ENCODE measurements around the gene SLC25A21.
"Not testable (repeated sequence)": the region's sequence is repeated elsewhere in the genome, so short reads cannot be mapped to it uniquely, and the experiment has no call there.

The SLC25A21 gene

GRCh38 chr14:37172024-37172869 is at the start of gene SLC25A21:
SLC25A21 (minus strand) TSS chr14:37172606.
- no peak for FAIRE-seq

GRCh38 chr14:37221073-37221472 is 48.7 kb upstream of the SLC25A21 start:
- no peak for FAIRE-seq

GRCh38 chr14:37215345-37215744 is 42.9 kb upstream of the SLC25A21 start:
- FAIRE-seq = no peak

- no peak for FAIRE-seq
These were observed 40.6 kb upstream of the SLC25A21 start for GRCh38 chr14:37213016-37213415.

GRCh38 chr14:37210448-37210847 is 38.0 kb upstream of the SLC25A21 start:
- no peak for FAIRE-seq

GRCh38 chr14:37209617-37210016 is 37.2 kb upstream of the SLC25A21 start:
- not testable (repeated sequence) for FAIRE-seq

GRCh38 chr14:37205623-37206605 is 33.5 kb upstream of the SLC25A21 start:
- not testable (repeated sequence) for FAIRE-seq

GRCh38 chr14:37203423-37203822 is 31.0 kb upstream of the SLC25A21 start:
- no peak for FAIRE-seq

GRCh38 chr14:37202812-37203211 is 30.4 kb upstream of the SLC25A21 start:
- no peak for FAIRE-seq

GRCh38 chr14:37202265-37202664 is 29.9 kb upstream of the SLC25A21 start:
- FAIRE-seq = no peak

- no peak for FAIRE-seq
These were observed 29.3 kb upstream of the SLC25A21 start for GRCh38 chr14:37201724-37202123.

- no peak for FAIRE-seq
These were observed 26.5 kb upstream of the SLC25A21 start for GRCh38 chr14:37198907-37199306.

GRCh38 chr14:37198273-37198598 is 25.8 kb upstream of the SLC25A21 start:
- no peak for FAIRE-seq

- no peak for FAIRE-seq
These were observed 25.2 kb upstream of the SLC25A21 start, which contains the start of gene MIPOL1 for GRCh38 chr14:37197421-37198272. MIPOL1 (plus strand) TSS chr14:37197937; CDS start chr14:37247889, 49,952 bp downstream.

GRCh38 chr14:37196604-37197420 is 24.4 kb upstream of the SLC25A21 start:
- FAIRE-seq = no peak

GRCh38 chr14:37195327-37195726 is 22.9 kb upstream of the SLC25A21 start:
- no peak for FAIRE-seq

GRCh38 chr14:37194698-37195097 is 22.3 kb upstream of the SLC25A21 start:
- FAIRE-seq = no peak

- not testable (repeated sequence) for FAIRE-seq
These were observed 17.3 kb upstream of the SLC25A21 start for GRCh38 chr14:37189733-37190132.

- FAIRE-seq = not testable (repeated sequence)
These were observed 15.6 kb upstream of the SLC25A21 start for GRCh38 chr14:37187840-37188577.

- no peak for FAIRE-seq
These were observed 14.9 kb upstream of the SLC25A21 start for GRCh38 chr14:37187294-37187693.

- no peak for FAIRE-seq
These were observed 14.5 kb upstream of the SLC25A21 start for GRCh38 chr14:37186865-37187264.

All from islet of Langerhans (tissue), 1 donor.